BE2C (cell line): ENCODE results near the gene PCSK1N.

Source experiments
- DNase-seq: peaks from one replicate; pipeline ENCODE4 v3.0.0-alpha.2; 2020
- H3K27me3 ChIP-seq: fragments of 250-450 bp; sonication (Bioruptor Pico); 2 replicates; pipeline ENCODE4 v1.5.1; 2020; ENCODE audit warnings: mild to moderate bottlenecking
- H3K36me3 ChIP-seq: fragments of 250-450 bp; sonication (Bioruptor Pico); 2 replicates; pipeline ENCODE4 v1.5.1; 2020; ENCODE audit warnings: mild to moderate bottlenecking
- H3K4me1 ChIP-seq: fragments of 250-450 bp; sonication (Bioruptor Pico); 2 replicates; pipeline ENCODE4 v1.5.1; 2020
- H3K4me3 ChIP-seq: 2 replicates; pipeline ENCODE4 v1.5.1; 2011; ENCODE audit warnings: low read depth, low read length
- H3K9me3 ChIP-seq: fragments of 250-450 bp; sonication (Bioruptor Pico); 2 replicates; pipeline ENCODE4 v1.5.1; 2020
- CTCF ChIP-seq: IDR thresholded peaks from 2 replicates; pipeline ENCODE4 v1.5.1; 2012; ENCODE audit warnings: mild to moderate bottlenecking, low read depth, low read length

Gene PCSK1N

GRCh38 chrX:48787505-48788443, 47.6 kb downstream of the PCSK1N start:
- H3K4me1 ChIP-seq, result no peaks in the 10 kb centered on the region
- no peaks in the 10 kb centered on the region for H3K27me3 ChIP-seq
- TF ChIP-seq CTCF, result no peak
- no peaks in the 10 kb centered on the region for H3K9me3 ChIP-seq
- no peaks in the 10 kb centered on the region for H3K36me3 ChIP-seq
- no peak overlapping the region for H3K4me3 ChIP-seq
- DNase-seq, result no peak

DNA sequence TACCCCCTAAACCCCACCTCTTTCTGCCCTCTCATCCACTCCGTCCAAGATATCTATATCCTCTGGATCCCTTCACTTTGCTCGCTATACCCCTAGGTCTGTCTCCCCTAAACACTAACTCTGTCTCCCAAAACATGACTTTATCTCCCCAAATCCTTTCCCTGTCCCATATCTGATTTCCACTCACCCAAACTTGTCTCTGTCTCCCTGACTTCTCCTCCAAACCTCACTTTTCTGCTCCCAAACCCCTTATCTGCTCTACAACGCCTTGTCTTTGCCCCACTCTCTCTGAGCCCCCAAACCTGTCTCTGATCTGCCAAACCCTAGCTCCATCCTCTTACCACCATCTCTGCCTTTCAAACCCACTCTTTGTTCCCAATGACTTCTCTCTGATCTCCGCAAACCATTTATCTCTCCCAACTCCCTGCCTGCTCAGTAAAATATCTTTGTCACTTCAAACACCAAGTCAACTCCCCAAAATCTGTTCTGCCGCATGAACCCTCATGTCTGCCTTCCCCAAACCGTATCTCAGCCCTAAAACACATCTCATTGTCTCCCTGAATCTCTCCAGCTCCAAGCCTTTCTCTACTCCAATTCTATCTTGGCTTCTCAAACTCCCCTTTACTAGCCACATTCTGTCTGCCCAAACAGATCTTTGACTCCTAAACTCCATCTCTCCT, 48.4 kb downstream of the PCSK1N start:
- no peaks in the 10 kb centered on the region for H3K36me3 ChIP-seq

DNA sequence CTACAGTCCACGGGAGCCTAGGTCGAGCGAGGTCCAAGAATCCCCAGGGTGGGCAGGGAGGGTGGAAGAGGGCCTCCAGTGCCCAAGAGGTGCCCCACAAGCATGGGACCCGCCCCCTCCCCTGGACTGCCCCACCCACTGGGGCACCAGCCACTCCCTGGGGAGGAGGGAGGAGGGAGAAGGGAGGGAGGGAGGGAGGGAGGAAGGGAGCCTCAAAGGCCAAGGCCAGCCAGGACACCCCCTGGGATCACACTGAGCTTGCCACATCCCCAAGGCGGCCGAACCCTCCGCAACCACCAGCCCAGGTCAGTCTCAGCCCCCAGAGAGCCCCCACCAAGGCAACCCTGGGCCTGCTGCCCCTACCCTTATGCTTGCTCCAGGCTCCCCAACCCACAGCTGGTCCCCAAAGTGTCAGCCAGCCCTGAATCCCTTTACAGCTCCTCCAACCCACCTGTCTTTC, 49.0 kb downstream of the PCSK1N start, which contains the start of gene GATA1:
Gene GATA1, plus strand, starts transcription at position 250 of the 460 bp plus-strand sequence. CDS start 4,520 bp downstream, outside the sequence.
- Histone ChIP-seq H3K27me3 (no peaks in the 10 kb centered on the region), H3K9me3 (no peaks in the 10 kb centered on the region), H3K4me3 (no peak within 1 kb of the TSS), H3K4me1 (no peaks in the 10 kb centered on the region), H3K36me3 (no peaks in the 10 kb centered on the region)
- TF ChIP-seq CTCF, result no peak
- DNase-seq, result no peak

More for the DNA sequence above, 48.4 kb downstream of the PCSK1N start:
- Histone ChIP-seq H3K27me3 (no peaks in the 10 kb centered on the region), H3K4me3 (no peak overlapping the region), H3K9me3 (no peaks in the 10 kb centered on the region), H3K4me1 (no peaks in the 10 kb centered on the region)
- no peak for TF ChIP-seq CTCF
- no peak for DNase-seq

DNA sequence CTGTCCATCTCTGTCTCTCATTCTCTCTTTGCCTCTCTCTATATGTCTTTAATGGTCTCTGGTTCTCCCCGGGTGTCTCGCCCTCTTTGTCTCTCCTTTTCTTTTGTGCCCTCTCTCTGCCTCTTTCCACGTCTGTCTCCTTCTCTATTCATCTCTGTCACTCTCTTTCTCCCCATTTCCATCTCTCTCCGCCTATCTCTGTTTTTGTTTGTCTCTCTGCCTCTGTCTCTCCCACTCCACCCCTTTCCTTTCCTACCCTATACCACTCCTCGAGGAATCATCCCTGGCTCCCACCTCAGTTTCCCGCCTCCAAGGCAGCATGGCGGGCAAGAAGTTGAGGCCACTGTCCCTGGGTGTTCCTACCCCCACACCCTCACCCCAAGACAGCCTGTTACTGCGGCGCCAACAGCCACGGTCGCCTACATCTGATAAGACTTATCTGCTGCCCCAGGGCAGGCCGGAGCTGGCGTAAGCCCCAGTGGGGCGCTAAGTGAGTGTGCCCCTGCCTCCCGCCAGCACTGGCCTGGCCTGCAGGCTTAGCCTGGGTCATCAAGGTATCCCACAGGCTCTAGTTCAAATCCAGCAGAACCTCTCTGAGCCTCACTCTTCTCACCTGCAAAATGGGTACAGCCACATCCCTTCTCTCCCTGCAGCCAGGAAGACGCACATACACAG, 49.7 kb downstream of the PCSK1N start:
- Histone ChIP-seq H3K27me3 (no peaks in the 10 kb centered on the region), H3K9me3 (no peaks in the 10 kb centered on the region), H3K36me3 (no peaks in the 10 kb centered on the region), H3K4me3 (no peak overlapping the region), H3K4me1 (no peaks in the 10 kb centered on the region)
- no peak for DNase-seq
- no peak for TF ChIP-seq CTCF

- H3K4me3 ChIP-seq, result no peak overlapping the region
- H3K4me1 ChIP-seq, result no peaks in the 10 kb centered on the region
- TF ChIP-seq CTCF, result no peak
- H3K9me3 ChIP-seq, result no peaks in the 10 kb centered on the region
- DNase-seq, result no peak
- H3K36me3 ChIP-seq, result no peaks in the 10 kb centered on the region
- no peaks in the 10 kb centered on the region for H3K27me3 ChIP-seq
These were observed 50.2 kb downstream of the PCSK1N start for GRCh38 chrX:48785186-48785539.
